Natural killer cell treated with Interleukin-12 subunit alpha and Interleukin-12 subunit beta and Interleukin-15 and Interleukin-18, amount 100 ng/mL, for 72 hours (primary cell): ENCODE data around the gene MCC. TPM values are rescaled to one million over a fixed set of nuclear protein-coding genes. Genes with fewer than 3 reads are reported as not detected.

ENCODE experiments used
- ATAC-seq, 2 donors: fragments of 150-1000 bp; cut with Tn5 transposase in 1 of 2; sonication (Bioruptor Pico), chemical (Tn5 transposase) in 1 of 2; 2 replicates each; pipeline ENCODE4 v1.10.0; 2021
- DNase-seq: peaks from one replicate; pipeline ENCODE4 v3.0.0; 2022; ENCODE audit warnings: low spot score
- H3K27ac Mint-ChIP-seq, 2 donors: 1 replicate in 1 of 2; 2 replicates in 1 of 2; pipeline ENCODE4 v1.8.0; 2022; ENCODE audit warnings: mixed read lengths in 2 of 2, mild to moderate bottlenecking in 1 of 2, moderate library complexity in 1 of 2
- H3K27me3 Mint-ChIP-seq, 2 donors: 1 replicate in 1 of 2; 2 replicates in 1 of 2; pipeline ENCODE4 v1.8.0; 2022; ENCODE audit warnings: mixed read lengths in 2 of 2
- H3K36me3 Mint-ChIP-seq: one replicate; pipeline ENCODE4 v1.8.0; 2022; ENCODE audit warnings: mixed read lengths
- H3K4me1 Mint-ChIP-seq, 2 donors: 1 replicate in 1 of 2; 2 replicates in 1 of 2; pipeline ENCODE4 v1.8.0; 2022; ENCODE audit warnings: low read depth in 2 of 2, mixed read lengths in 2 of 2, mild to moderate bottlenecking in 1 of 2
- H3K4me3 Mint-ChIP-seq: one replicate; pipeline ENCODE4 v1.8.0; 2022; ENCODE audit warnings: mixed read lengths
- H3K9me3 Mint-ChIP-seq: 2 replicates; pipeline ENCODE4 v1.8.0; 2022; ENCODE audit warnings: mixed read lengths
- total RNA-seq, 2 donors: library from RNA; stranded (reverse); gene quantifications; one replicate each; pipeline ENCODE4 v1.2.3, GENCODE V29; 2022

MCC gene
- total RNA-seq, 2 donors from 2014 or later = 0.45 to 3.8 TPM

GRCh38 chr5:113052041-113052795 lies 436.0 kb downstream of the MCC start:
- Mint-ChIP-seq H3K4me3 (no peak overlapping the region), H3K9me3 (no peaks in the 10 kb centered on the region), H3K4me1 (peaks cover 4 to 9% of the 10 kb centered on the region in 2 donors), H3K36me3 (no peaks in the 10 kb centered on the region), H3K27me3 (no peaks in the 10 kb centered on the region), H3K27ac (no peak overlapping the region)
- DNase-seq (no peak), ATAC-seq (no peak)

GRCh38 chr5:113050721-113051382 lies 437.4 kb downstream of the MCC start:
- ATAC-seq (peak in 1 of 2 donors; percentile 67), DNase-seq (no peak)
- Mint-ChIP-seq H3K4me1 (peaks cover 4 to 9% of the 10 kb centered on the region in 2 donors), H3K27ac (peak overlapping the region in 1 of 2 donors; percentile 29), H3K4me3 (peak overlapping the region; percentile 30), H3K27me3 (no peaks in the 10 kb centered on the region), H3K9me3 (no peaks in the 10 kb centered on the region), H3K36me3 (no peaks in the 10 kb centered on the region)

- Mint-ChIP-seq H3K4me1 (peaks cover 4 to 9% of the 10 kb centered on the region in 2 donors), H3K9me3 (no peaks in the 10 kb centered on the region), H3K4me3 (no peak overlapping the region), H3K36me3 (no peaks in the 10 kb centered on the region), H3K27me3 (no peaks in the 10 kb centered on the region), H3K27ac (no peak overlapping the region)
- DNase-seq (no peak), ATAC-seq (no peak)
Measured at GRCh38 chr5:113048931-113049330, 439.3 kb downstream of the MCC start.

GRCh38 chr5:113047733-113048652 lies 440.3 kb downstream of the MCC start:
- Mint-ChIP-seq H3K27ac (no peak overlapping the region), H3K9me3 (no peaks in the 10 kb centered on the region), H3K4me3 (no peak overlapping the region), H3K27me3 (no peaks in the 10 kb centered on the region), H3K4me1 (peaks cover 4 to 9% of the 10 kb centered on the region in 2 donors), H3K36me3 (no peaks in the 10 kb centered on the region)
- ATAC-seq (no peak), DNase-seq (no peak)

- Mint-ChIP-seq H3K4me1 (peaks cover 4 to 9% of the 10 kb centered on the region in 2 donors), H3K4me3 (no peak overlapping the region), H3K27me3 (no peaks in the 10 kb centered on the region), H3K36me3 (no peaks in the 10 kb centered on the region), H3K27ac (no peak overlapping the region), H3K9me3 (no peaks in the 10 kb centered on the region)
- ATAC-seq (no peak), DNase-seq (no peak)
Measured at GRCh38 chr5:113047234-113047633, 441.0 kb downstream of the MCC start.

GRCh38 chr5:113044776-113045465 lies 443.3 kb downstream of the MCC start:
- ATAC-seq (no peak), DNase-seq (no peak)

GRCh38 chr5:113043491-113043931 lies 444.7 kb downstream of the MCC start:
- Mint-ChIP-seq H3K27me3 (no peaks in the 10 kb centered on the region), H3K36me3 (no peaks in the 10 kb centered on the region), H3K4me3 (no peak overlapping the region), H3K9me3 (no peaks in the 10 kb centered on the region), H3K27ac (no peak overlapping the region), H3K4me1 (no peaks in the 10 kb centered on the region)
- DNase-seq = no peak
- peak in 1 of 2 donors; percentile 22 for ATAC-seq

More at GRCh38 chr5:113044776-113045465, 443.3 kb downstream of the MCC start:
- no peaks in the 10 kb centered on the region for H3K9me3 Mint-ChIP-seq
- H3K4me1 Mint-ChIP-seq = no peaks in the 10 kb centered on the region
- H3K27me3 Mint-ChIP-seq = no peaks in the 10 kb centered on the region
- no peaks in the 10 kb centered on the region for H3K36me3 Mint-ChIP-seq
- no peak overlapping the region for H3K4me3 Mint-ChIP-seq
- no peak overlapping the region for H3K27ac Mint-ChIP-seq

- Mint-ChIP-seq H3K9me3 (no peaks in the 10 kb centered on the region), H3K36me3 (no peaks in the 10 kb centered on the region), H3K27me3 (no peaks in the 10 kb centered on the region), H3K4me1 (no peaks in the 10 kb centered on the region), H3K4me3 (no peak overlapping the region), H3K27ac (no peak overlapping the region)
- ATAC-seq = no peak
- no peak for DNase-seq
Measured at GRCh38 chr5:113042491-113043243, 445.6 kb downstream of the MCC start.

- Mint-ChIP-seq H3K4me3 (no peak overlapping the region), H3K36me3 (no peaks in the 10 kb centered on the region), H3K9me3 (no peaks in the 10 kb centered on the region), H3K4me1 (peaks cover 0 to under 1% of the 10 kb centered on the region in 2 donors), H3K27ac (no peak overlapping the region), H3K27me3 (no peaks in the 10 kb centered on the region)
- DNase-seq (no peak), ATAC-seq (no peak)
Measured at GRCh38 chr5:113040672-113041260, 447.5 kb downstream of the MCC start.

GRCh38 chr5:113039934-113040285 lies 448.3 kb downstream of the MCC start:
- Mint-ChIP-seq H3K27ac (no peak overlapping the region), H3K4me3 (no peak overlapping the region), H3K27me3 (no peaks in the 10 kb centered on the region), H3K4me1 (peaks cover 9% of the 10 kb centered on the region in 2 donors), H3K9me3 (no peaks in the 10 kb centered on the region), H3K36me3 (no peaks in the 10 kb centered on the region)
- no peak for ATAC-seq
- no peak for DNase-seq

- Mint-ChIP-seq H3K4me1 (peaks cover 12 to 13% of the 10 kb centered on the region in 2 donors), H3K36me3 (no peaks in the 10 kb centered on the region), H3K4me3 (no peak overlapping the region), H3K27ac (no peak overlapping the region), H3K9me3 (no peaks in the 10 kb centered on the region), H3K27me3 (no peaks in the 10 kb centered on the region)
- DNase-seq = no peak
- ATAC-seq = no peak
Measured at GRCh38 chr5:113039229-113039933, 448.9 kb downstream of the MCC start.

- H3K27me3 Mint-ChIP-seq = no peaks in the 10 kb centered on the region
- no peak for DNase-seq
- H3K36me3 Mint-ChIP-seq = no peaks in the 10 kb centered on the region
- H3K9me3 Mint-ChIP-seq = no peaks in the 10 kb centered on the region
- peaks cover 12 to 13% of the 10 kb centered on the region in 2 donors for H3K4me1 Mint-ChIP-seq
- no peak overlapping the region for H3K4me3 Mint-ChIP-seq
- no peak overlapping the region for H3K27ac Mint-ChIP-seq
- ATAC-seq = peak in 1 of 2 donors; percentile 33
Measured at GRCh38 chr5:113038714-113039113, 449.5 kb downstream of the MCC start.
